ENCODE measurements around the gene ZNF324B.

Gene ZNF324B

GRCh38 chr19:58476498-58477015 lies 25.1 kb downstream of the ZNF324B start:
- peak in 1 of 2 donors; percentile 35 for DNase-seq
- Histone ChIP-seq H3K4me1 (ENCODE audit: control insufficient read depth in 1 of 2, insufficient read depth in 2 of 2, low read length in 2 of 2) (peaks cover 7 to 13% of the 10 kb centered on the region in 2 experiments), H3K4me3 (ENCODE audit: low read depth, low read length) (peak overlapping the region; percentile 73)

GRCh38 chr19:58477130-58477529 lies 25.7 kb downstream of the ZNF324B start:
- no peak overlapping the region for H3K14ac ChIP-seq (ENCODE audit: low read length)
- peak overlapping the region; percentile 98 for H3K4me2 ChIP-seq (ENCODE audit: low read length)
- no peak overlapping the region for H2BK12ac ChIP-seq (ENCODE audit: low read length)
- H3K9ac ChIP-seq (ENCODE audit: low read length): no peak overlapping the region
- no peak overlapping the region for H3K23ac ChIP-seq (ENCODE audit: low read length)
- peak overlapping the region; percentile 36 for H4K8ac ChIP-seq (ENCODE audit: low read depth, low read length)
- no peak overlapping the region for H3K18ac ChIP-seq (ENCODE audit: low read length)
- no peaks in the 10 kb centered on the region for H3K27me3 ChIP-seq (ENCODE audit: insufficient read depth, low read length)
- no peak overlapping the region for H2BK120ac ChIP-seq (ENCODE audit: insufficient read depth, low read length, poor library complexity)
- WGBS (ENCODE audit: extremely low coverage, insufficient coverage, insufficient read length): no CpG with 5 or more reads among the region's 15 CpGs
- no peak overlapping the region for H3K4ac ChIP-seq (ENCODE audit: low read depth, low read length)
- no peaks in the 10 kb centered on the region for H3K9me3 ChIP-seq (ENCODE audit: insufficient read depth, low read depth, low read length)
- H2AFZ ChIP-seq (ENCODE audit: insufficient read depth, low read length, poor library complexity): peak overlapping the region; percentile 6
- no peak overlapping the region for H3K27ac ChIP-seq (ENCODE audit: low read depth, low read length)
- no peak overlapping the region for H4K91ac ChIP-seq (ENCODE audit: low read depth, low read length)
- H3K36me3 ChIP-seq (ENCODE audit: control insufficient read depth in 1 of 2, insufficient read depth in 2 of 2, low read length in 2 of 2): peaks cover 24 to 28% of the 10 kb centered on the region in 2 experiments
- peaks cover 7 to 13% of the 10 kb centered on the region in 2 experiments for H3K4me1 ChIP-seq (ENCODE audit: control insufficient read depth in 1 of 2, insufficient read depth in 2 of 2, low read length in 2 of 2)
- peaks cover 3% of the 10 kb centered on the region for H3K79me2 ChIP-seq (ENCODE audit: control insufficient read depth, insufficient read depth, low read length, poor library complexity)
- DNase-seq: no peak
- H3K4me3 ChIP-seq (ENCODE audit: low read depth, low read length): no peak overlapping the region
- no peak overlapping the region for H2AK5ac ChIP-seq (ENCODE audit: low read length)
- no peak overlapping the region for H2BK5ac ChIP-seq (ENCODE audit: low read depth, low read length, poor library complexity)
- peak overlapping the region; percentile 34 for H4K12ac ChIP-seq (ENCODE audit: low read depth, low read length)
- peaks cover 11% of the 10 kb centered on the region for H3K79me1 ChIP-seq (ENCODE audit: low read length)

More at GRCh38 chr19:58476498-58477015, 25.1 kb downstream of the ZNF324B start:
- Histone ChIP-seq H3K14ac (ENCODE audit: low read length) (peak overlapping the region; percentile 65), H3K27me3 (ENCODE audit: insufficient read depth, low read length) (no peaks in the 10 kb centered on the region), H2BK12ac (ENCODE audit: low read length) (no peak overlapping the region), H2AFZ (ENCODE audit: insufficient read depth, low read length, poor library complexity) (peak overlapping the region; percentile 84), H4K91ac (ENCODE audit: low read depth, low read length) (peak overlapping the region; percentile 52), H3K18ac (ENCODE audit: low read length) (peak overlapping the region; percentile 50), H3K4me2 (ENCODE audit: low read length) (peak overlapping the region; percentile 98), H4K12ac (ENCODE audit: low read depth, low read length) (peak overlapping the region; percentile 56), H3K23ac (ENCODE audit: low read length) (no peak overlapping the region), H2AK5ac (ENCODE audit: low read length) (peak overlapping the region; percentile 6), H3K79me1 (ENCODE audit: low read length) (peaks cover 11% of the 10 kb centered on the region), H2BK120ac (ENCODE audit: insufficient read depth, low read length, poor library complexity) (no peak overlapping the region), H3K36me3 (ENCODE audit: control insufficient read depth in 1 of 2, insufficient read depth in 2 of 2, low read length in 2 of 2) (peaks cover 30 to 34% of the 10 kb centered on the region in 2 experiments), H3K9me3 (ENCODE audit: insufficient read depth, low read depth, low read length) (no peaks in the 10 kb centered on the region), H3K79me2 (ENCODE audit: control insufficient read depth, insufficient read depth, low read length, poor library complexity) (peaks cover 3% of the 10 kb centered on the region), H3K9ac (ENCODE audit: low read length) (peak overlapping the region; percentile 81), H4K8ac (ENCODE audit: low read depth, low read length) (peak overlapping the region; percentile 78), H3K27ac (ENCODE audit: low read depth, low read length) (peak overlapping the region; percentile 87), H2BK5ac (ENCODE audit: low read depth, low read length, poor library complexity) (peak overlapping the region; percentile 16), H3K4ac (ENCODE audit: low read depth, low read length) (peak overlapping the region; percentile 53)
- no CpG with 5 or more reads among the region's 27 CpGs for WGBS (ENCODE audit: extremely low coverage, insufficient coverage, insufficient read length)

DNA sequence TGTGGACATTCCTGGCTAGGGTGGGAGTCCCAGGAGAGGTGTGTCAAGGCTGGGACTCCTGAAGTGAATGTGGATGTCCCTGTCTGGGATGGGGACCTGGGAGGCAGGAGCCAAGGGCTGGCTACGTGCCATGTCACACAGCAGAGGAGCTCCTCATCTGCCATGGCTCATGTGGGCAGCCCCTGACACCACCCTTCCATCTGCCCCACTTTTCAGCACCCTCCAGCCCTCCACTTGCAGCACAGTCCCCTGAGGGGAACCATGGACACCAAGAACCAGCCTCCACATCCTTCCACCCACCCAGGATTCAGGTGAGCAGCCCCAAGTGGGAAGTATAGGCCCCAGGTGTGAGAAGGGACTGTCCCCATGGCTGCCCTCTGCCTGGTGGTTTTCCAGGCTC lies 26.4 kb downstream of the ZNF324B start:
- H4K12ac ChIP-seq (ENCODE audit: low read depth, low read length): no peak overlapping the region
- no peak overlapping the region for H2BK5ac ChIP-seq (ENCODE audit: low read depth, low read length, poor library complexity)
- no peak overlapping the region for H4K8ac ChIP-seq (ENCODE audit: low read depth, low read length)
- H3K36me3 ChIP-seq (ENCODE audit: control insufficient read depth in 1 of 2, insufficient read depth in 2 of 2, low read length in 2 of 2): peaks cover 16 to 21% of the 10 kb centered on the region in 2 experiments
- no peak overlapping the region for H2BK120ac ChIP-seq (ENCODE audit: insufficient read depth, low read length, poor library complexity)
- no peak overlapping the region for H3K14ac ChIP-seq (ENCODE audit: low read length)
- no peak overlapping the region for H2AFZ ChIP-seq (ENCODE audit: insufficient read depth, low read length, poor library complexity)
- H3K27me3 ChIP-seq (ENCODE audit: insufficient read depth, low read length): no peaks in the 10 kb centered on the region
- no peak overlapping the region for H3K4ac ChIP-seq (ENCODE audit: low read depth, low read length)
- H3K79me1 ChIP-seq (ENCODE audit: low read length): peaks cover 11% of the 10 kb centered on the region
- no peak for DNase-seq
- no peak overlapping the region for H3K23ac ChIP-seq (ENCODE audit: low read length)
- no peak overlapping the region for H3K18ac ChIP-seq (ENCODE audit: low read length)
- peaks cover 7 to 13% of the 10 kb centered on the region in 2 experiments for H3K4me1 ChIP-seq (ENCODE audit: control insufficient read depth in 1 of 2, insufficient read depth in 2 of 2, low read length in 2 of 2)
- no peak overlapping the region for H3K4me3 ChIP-seq (ENCODE audit: low read depth, low read length)
- no peak overlapping the region for H3K9ac ChIP-seq (ENCODE audit: low read length)
- no peak overlapping the region for H3K4me2 ChIP-seq (ENCODE audit: low read length)
- H4K91ac ChIP-seq (ENCODE audit: low read depth, low read length): no peak overlapping the region
- WGBS (ENCODE audit: extremely low coverage, insufficient coverage, insufficient read length): no CpG with 5 or more reads among the region's 1 CpG
- no peak overlapping the region for H2BK12ac ChIP-seq (ENCODE audit: low read length)
- no peak overlapping the region for H3K27ac ChIP-seq (ENCODE audit: low read depth, low read length)
- no peaks in the 10 kb centered on the region for H3K9me3 ChIP-seq (ENCODE audit: insufficient read depth, low read depth, low read length)
- no peak overlapping the region for H2AK5ac ChIP-seq (ENCODE audit: low read length)
- H3K79me2 ChIP-seq (ENCODE audit: control insufficient read depth, insufficient read depth, low read length, poor library complexity): peaks cover 3% of the 10 kb centered on the region

DNA sequence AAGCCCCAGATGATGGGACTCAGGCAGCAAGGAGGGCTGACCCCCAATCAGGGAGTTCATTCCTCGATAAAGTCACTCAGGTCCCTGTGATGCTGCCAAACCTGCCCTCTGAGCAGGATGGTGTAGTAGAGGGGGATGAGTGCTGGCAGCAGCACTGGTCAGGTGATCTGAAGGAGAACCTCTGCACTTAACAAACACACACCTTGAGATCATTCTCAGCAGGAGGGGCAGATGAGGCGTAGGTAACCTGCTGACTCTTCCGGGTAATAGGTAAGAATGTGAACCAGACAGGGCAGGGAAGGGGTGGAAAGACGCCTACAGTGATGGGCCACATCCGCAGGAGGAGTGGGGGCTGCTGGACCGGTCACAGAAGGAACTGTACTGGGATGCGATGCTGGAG lies 27.9 kb downstream of the ZNF324B start:
- Histone ChIP-seq H3K23ac (ENCODE audit: low read length) (no peak overlapping the region), H3K27me3 (ENCODE audit: insufficient read depth, low read length) (no peaks in the 10 kb centered on the region), H3K79me1 (ENCODE audit: low read length) (peaks cover 11% of the 10 kb centered on the region), H2BK120ac (ENCODE audit: insufficient read depth, low read length, poor library complexity) (no peak overlapping the region), H3K4me1 (ENCODE audit: control insufficient read depth in 1 of 2, insufficient read depth in 2 of 2, low read length in 2 of 2) (peaks cover 7 to 13% of the 10 kb centered on the region in 2 experiments), H4K8ac (ENCODE audit: low read depth, low read length) (no peak overlapping the region), H3K18ac (ENCODE audit: low read length) (no peak overlapping the region), H2BK5ac (ENCODE audit: low read depth, low read length, poor library complexity) (no peak overlapping the region), H3K9me3 (ENCODE audit: insufficient read depth, low read depth, low read length) (no peaks in the 10 kb centered on the region), H3K4ac (ENCODE audit: low read depth, low read length) (no peak overlapping the region), H3K27ac (ENCODE audit: low read depth, low read length) (no peak overlapping the region), H3K4me3 (ENCODE audit: low read depth, low read length) (no peak overlapping the region), H3K14ac (ENCODE audit: low read length) (no peak overlapping the region), H2AFZ (ENCODE audit: insufficient read depth, low read length, poor library complexity) (no peak overlapping the region), H3K79me2 (ENCODE audit: control insufficient read depth, insufficient read depth, low read length, poor library complexity) (peaks cover 3% of the 10 kb centered on the region), H2AK5ac (ENCODE audit: low read length) (no peak overlapping the region), H3K4me2 (ENCODE audit: low read length) (no peak overlapping the region), H3K9ac (ENCODE audit: low read length) (no peak overlapping the region), H4K12ac (ENCODE audit: low read depth, low read length) (no peak overlapping the region), H2BK12ac (ENCODE audit: low read length) (no peak overlapping the region), H4K91ac (ENCODE audit: low read depth, low read length) (no peak overlapping the region), H3K36me3 (ENCODE audit: control insufficient read depth in 1 of 2, insufficient read depth in 2 of 2, low read length in 2 of 2) (peaks cover 13 to 15% of the 10 kb centered on the region in 2 experiments)
- WGBS (ENCODE audit: extremely low coverage, insufficient coverage, insufficient read length): no CpG with 5 or more reads among the region's 7 CpGs
- no peak for DNase-seq

Measured in trophoblast cell (in vitro differentiated cells and primary cell).